ENCODE results near the gene TMEM19. TPM values are rescaled to one million over a fixed set of nuclear protein-coding genes. Genes with fewer than 3 reads are reported as not detected.

Gene TMEM19
- total and polyA plus RNA-seq, 2 experiments from 2014 or later, result 6.5 to 14.1 TPM

DNA sequence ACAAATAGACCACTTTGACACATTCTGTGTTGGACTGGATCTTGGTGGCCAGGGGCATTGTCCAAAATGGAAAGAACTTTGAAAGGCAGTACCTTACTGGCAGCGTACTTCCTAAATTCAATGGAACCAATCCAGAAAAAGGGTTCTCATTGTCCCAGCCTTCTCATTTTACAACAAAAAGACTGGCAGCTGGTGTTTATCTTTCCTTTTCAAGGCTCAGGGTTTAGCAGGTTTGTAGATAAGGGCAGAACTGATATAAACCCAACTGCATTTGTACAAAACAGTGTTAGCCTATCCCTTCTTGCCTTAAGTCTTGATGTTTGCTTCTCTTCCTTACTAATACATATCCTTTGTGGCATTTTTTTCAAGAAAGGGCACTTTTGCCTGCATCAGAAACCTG, 14.1 kb upstream of the TMEM19 start (continued):
- TF ChIP-seq, protein P1, sequence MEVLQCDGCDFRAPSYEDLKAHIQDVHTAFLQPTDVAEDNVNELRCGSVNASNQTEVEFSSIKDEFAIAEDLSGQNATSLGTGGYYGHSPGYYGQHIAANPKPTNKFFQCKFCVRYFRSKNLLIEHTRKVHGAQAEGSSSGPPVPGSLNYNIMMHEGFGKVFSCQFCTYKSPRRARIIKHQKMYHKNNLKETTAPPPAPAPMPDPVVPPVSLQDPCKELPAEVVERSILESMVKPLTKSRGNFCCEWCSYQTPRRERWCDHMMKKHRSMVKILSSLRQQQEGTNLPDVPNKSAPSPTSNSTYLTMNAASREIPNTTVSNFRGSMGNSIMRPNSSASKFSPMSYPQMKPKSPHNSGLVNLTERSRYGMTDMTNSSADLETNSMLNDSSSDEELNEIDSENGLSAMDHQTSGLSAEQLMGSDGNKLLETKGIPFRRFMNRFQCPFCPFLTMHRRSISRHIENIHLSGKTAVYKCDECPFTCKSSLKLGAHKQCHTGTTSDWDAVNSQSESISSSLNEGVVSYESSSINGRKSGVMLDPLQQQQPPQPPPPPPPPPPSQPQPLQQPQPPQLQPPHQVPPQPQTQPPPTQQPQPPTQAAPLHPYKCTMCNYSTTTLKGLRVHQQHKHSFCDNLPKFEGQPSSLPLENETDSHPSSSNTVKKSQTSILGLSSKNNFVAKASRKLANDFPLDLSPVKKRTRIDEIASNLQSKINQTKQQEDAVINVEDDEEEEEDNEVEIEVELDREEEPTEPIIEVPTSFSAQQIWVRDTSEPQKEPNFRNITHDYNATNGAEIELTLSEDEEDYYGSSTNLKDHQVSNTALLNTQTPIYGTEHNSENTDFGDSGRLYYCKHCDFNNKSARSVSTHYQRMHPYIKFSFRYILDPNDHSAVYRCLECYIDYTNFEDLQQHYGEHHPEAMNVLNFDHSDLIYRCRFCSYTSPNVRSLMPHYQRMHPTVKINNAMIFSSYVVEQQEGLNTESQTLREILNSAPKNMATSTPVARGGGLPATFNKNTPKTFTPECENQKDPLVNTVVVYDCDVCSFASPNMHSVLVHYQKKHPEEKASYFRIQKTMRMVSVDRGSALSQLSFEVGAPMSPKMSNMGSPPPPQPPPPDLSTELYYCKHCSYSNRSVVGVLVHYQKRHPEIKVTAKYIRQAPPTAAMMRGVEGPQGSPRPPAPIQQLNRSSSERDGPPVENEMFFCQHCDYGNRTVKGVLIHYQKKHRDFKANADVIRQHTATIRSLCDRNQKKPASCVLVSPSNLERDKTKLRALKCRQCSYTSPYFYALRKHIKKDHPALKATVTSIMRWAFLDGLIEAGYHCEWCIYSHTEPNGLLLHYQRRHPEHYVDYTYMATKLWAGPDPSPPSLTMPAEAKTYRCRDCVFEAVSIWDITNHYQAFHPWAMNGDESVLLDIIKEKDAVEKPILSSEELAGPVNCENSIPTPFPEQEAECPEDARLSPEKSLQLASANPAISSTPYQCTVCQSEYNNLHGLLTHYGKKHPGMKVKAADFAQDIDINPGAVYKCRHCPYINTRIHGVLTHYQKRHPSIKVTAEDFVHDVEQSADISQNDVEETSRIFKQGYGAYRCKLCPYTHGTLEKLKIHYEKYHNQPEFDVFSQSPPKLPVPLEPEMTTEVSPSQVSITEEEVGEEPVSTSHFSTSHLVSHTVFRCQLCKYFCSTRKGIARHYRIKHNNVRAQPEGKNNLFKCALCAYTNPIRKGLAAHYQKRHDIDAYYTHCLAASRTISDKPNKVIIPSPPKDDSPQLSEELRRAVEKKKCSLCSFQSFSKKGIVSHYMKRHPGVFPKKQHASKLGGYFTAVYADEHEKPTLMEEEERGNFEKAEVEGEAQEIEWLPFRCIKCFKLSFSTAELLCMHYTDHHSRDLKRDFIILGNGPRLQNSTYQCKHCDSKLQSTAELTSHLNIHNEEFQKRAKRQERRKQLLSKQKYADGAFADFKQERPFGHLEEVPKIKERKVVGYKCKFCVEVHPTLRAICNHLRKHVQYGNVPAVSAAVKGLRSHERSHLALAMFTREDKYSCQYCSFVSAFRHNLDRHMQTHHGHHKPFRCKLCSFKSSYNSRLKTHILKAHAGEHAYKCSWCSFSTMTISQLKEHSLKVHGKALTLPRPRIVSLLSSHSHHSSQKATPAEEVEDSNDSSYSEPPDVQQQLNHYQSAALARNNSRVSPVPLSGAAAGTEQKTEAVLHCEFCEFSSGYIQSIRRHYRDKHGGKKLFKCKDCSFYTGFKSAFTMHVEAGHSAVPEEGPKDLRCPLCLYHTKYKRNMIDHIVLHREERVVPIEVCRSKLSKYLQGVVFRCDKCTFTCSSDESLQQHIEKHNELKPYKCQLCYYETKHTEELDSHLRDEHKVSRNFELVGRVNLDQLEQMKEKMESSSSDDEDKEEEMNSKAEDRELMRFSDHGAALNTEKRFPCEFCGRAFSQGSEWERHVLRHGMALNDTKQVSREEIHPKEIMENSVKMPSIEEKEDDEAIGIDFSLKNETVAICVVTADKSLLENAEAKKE (CRISPR knock-in tag; IDR thresholded peaks at IDR 0.05), result no peak
- TF ChIP-seq ZNF331 (CRISPR knock-in tag; IDR thresholded peaks at IDR 0.05; ENCODE audit: low read depth), result no peak
- TF ChIP-seq JUNB (IDR thresholded peaks at IDR 0.05; ENCODE audit: unreplicated experiment), result no peak
- no peak for TF ChIP-seq CTCF (conservative IDR thresholded peaks at IDR 0.05; ENCODE audit: low read depth in 2 of 2)
- TF ChIP-seq CREB1 (CRISPR knock-in tag; IDR thresholded peaks at IDR 0.05; ENCODE audit: low read depth), result no peak
- no peak for TF ChIP-seq ZNF114 (CRISPR knock-in tag; IDR thresholded peaks at IDR 0.05)

- ATAC-seq (no peak), DNase-seq (ENCODE audit: low spot score) (no peak)
- TF ChIP-seq, protein P2, sequence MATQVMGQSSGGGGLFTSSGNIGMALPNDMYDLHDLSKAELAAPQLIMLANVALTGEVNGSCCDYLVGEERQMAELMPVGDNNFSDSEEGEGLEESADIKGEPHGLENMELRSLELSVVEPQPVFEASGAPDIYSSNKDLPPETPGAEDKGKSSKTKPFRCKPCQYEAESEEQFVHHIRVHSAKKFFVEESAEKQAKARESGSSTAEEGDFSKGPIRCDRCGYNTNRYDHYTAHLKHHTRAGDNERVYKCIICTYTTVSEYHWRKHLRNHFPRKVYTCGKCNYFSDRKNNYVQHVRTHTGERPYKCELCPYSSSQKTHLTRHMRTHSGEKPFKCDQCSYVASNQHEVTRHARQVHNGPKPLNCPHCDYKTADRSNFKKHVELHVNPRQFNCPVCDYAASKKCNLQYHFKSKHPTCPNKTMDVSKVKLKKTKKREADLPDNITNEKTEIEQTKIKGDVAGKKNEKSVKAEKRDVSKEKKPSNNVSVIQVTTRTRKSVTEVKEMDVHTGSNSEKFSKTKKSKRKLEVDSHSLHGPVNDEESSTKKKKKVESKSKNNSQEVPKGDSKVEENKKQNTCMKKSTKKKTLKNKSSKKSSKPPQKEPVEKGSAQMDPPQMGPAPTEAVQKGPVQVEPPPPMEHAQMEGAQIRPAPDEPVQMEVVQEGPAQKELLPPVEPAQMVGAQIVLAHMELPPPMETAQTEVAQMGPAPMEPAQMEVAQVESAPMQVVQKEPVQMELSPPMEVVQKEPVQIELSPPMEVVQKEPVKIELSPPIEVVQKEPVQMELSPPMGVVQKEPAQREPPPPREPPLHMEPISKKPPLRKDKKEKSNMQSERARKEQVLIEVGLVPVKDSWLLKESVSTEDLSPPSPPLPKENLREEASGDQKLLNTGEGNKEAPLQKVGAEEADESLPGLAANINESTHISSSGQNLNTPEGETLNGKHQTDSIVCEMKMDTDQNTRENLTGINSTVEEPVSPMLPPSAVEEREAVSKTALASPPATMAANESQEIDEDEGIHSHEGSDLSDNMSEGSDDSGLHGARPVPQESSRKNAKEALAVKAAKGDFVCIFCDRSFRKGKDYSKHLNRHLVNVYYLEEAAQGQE (IDR thresholded peaks at IDR 0.05; ENCODE audit: unreplicated experiment), result no peak
- TF ChIP-seq ZNF331 (CRISPR knock-in tag; IDR thresholded peaks at IDR 0.05; ENCODE audit: low read depth) (no peak), EZH2phosphoT487 (IDR thresholded peaks at IDR 0.05; ENCODE audit: unreplicated experiment) (no peak), EZH2 (IDR thresholded peaks at IDR 0.05; ENCODE audit: low read depth, unreplicated experiment) (no peak)
Measured at GRCh38 chr12:71682466-71682865, 3.4 kb upstream of the TMEM19 start.

More at GRCh38 chr12:71682466-71682865, 3.4 kb upstream of the TMEM19 start:
- no peaks in the 10 kb centered on the region for H3K27me3 ChIP-seq (ENCODE audit: insufficient read depth)
- no peaks in the 10 kb centered on the region for H3K36me3 Mint-ChIP-seq (ENCODE audit: low read depth)
- H3K4me3 Mint-ChIP-seq, result no peak overlapping the region
- no peak overlapping the region for H3K27ac Mint-ChIP-seq
- no peaks in the 10 kb centered on the region for H3K9me3 Mint-ChIP-seq
- no peak overlapping the region for H2AFZ ChIP-seq
- no peaks in the 10 kb centered on the region; the same call in 2 of the 3 replicates for H3K4me1 Mint-ChIP-seq
- H4K20me1 ChIP-seq (replicated peaks; ENCODE audit: insufficient read depth), result no peaks in the 10 kb centered on the region
- no peaks in the 10 kb centered on the region for H3K36me3 ChIP-seq (ENCODE audit: insufficient read depth)
- 0 out of 2 replicates have a peak, but pooled peaks cover 6% of the 10 kb centered on the region for H3K79me2 ChIP-seq (replicated peaks; ENCODE audit: insufficient read depth)
- H3K27me3 Mint-ChIP-seq (ENCODE audit: insufficient read depth, low read depth, poor library complexity), result no peaks in the 10 kb centered on the region
- no peak overlapping the region for H3K27ac ChIP-seq (ENCODE audit: low read depth)
- no peak overlapping the region for H3K4me2 ChIP-seq
- H3K4me1 ChIP-seq (ENCODE audit: insufficient read depth), result peaks cover 4% of the 10 kb centered on the region; the same call in 1 of the 2 replicates
- no peaks in the 10 kb centered on the region for H3K9me2 ChIP-seq (ENCODE audit: insufficient read depth)
- no peak overlapping the region for H3K4me3 ChIP-seq
- H3F3A ChIP-seq (replicated peaks; ENCODE audit: low read depth), result no peaks in the 10 kb centered on the region
